ENCODE results near the gene BLM. TPM values are rescaled to one million over a fixed set of nuclear protein-coding genes. Genes with fewer than 3 reads are reported as not detected.

The BLM gene
- total RNA-seq, 1 experiment from 2014 or later, result 24.6 TPM

DNA sequence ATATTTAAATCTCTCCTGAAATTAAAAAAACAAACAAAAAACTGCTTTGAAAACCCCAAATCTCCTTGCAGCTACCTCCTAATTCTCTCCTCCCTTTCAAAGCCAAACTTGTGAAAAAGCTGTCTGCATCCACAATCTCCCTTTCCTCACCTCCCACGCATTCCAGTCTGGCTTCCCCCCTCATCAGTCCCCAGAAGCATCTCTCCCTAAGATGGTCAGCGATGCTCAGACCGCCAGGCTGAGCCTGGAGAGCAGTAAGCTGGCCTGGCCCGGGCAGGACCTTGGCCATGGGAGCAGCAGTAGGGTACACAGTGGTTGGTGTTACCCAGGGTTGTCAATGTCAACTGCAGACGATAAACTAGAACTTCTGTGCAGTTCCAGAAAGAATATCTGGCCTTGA, 32.9 kb upstream of the BLM start:
- H4K20me1 ChIP-seq (ENCODE audit: insufficient read depth), result no peaks in the 10 kb centered on the region
- no peak overlapping the region for H3K4me2 ChIP-seq (ENCODE audit: low read length)
- H3K9ac ChIP-seq (ENCODE audit: low read length), result no peak overlapping the region
- BruUV-seq (replicated peaks), result no TSS peak
- H3K36me3 ChIP-seq (ENCODE audit: control insufficient read depth in 1 of 2, insufficient read depth in 2 of 2, low read length in 2 of 2), result no peaks in the 10 kb centered on the region
- H3K79me2 ChIP-seq (ENCODE audit: insufficient read depth, low read length), result no peaks in the 10 kb centered on the region
- TF ChIP-seq TCF7L2 (IDR thresholded peaks at IDR 0.05; ENCODE audit: borderline replicate concordance, extremely low read depth, insufficient read depth, insufficient read length), result no peak
- ChIA-PET CTCF (no interaction called here), RAD21 (ENCODE audit: low non-redundant PET in 1 of 2, low total read pairs in 2 of 2, uncharacterized antibody in 2 of 2, unreplicated experiment in 2 of 2) (no interaction called here), POLR2A (no interaction called here)
- no peaks in the 10 kb centered on the region for H3K27me3 ChIP-seq (ENCODE audit: insufficient read depth, low read length)
- H3K27ac ChIP-seq (ENCODE audit: low read depth, low read length), result no peak overlapping the region
- no peak overlapping the region for H2AFZ ChIP-seq (ENCODE audit: low read depth, low read length, poor library complexity, severe bottlenecking)
- ATAC-seq, result no peak
- no peaks in the 10 kb centered on the region for H3K9me3 ChIP-seq (ENCODE audit: control insufficient read depth in 1 of 2, insufficient read depth in 1 of 2, low read depth in 1 of 2, low read length in 2 of 2)
- intact Hi-C loops (cut with micrococcal nuclease), result no loop called here
- peaks cover 0 to 17% of the 10 kb centered on the region in 2 experiments; a peak in 1 of 4 replicates for H3K4me1 ChIP-seq (ENCODE audit: control insufficient read depth in 1 of 2, insufficient read depth in 2 of 2, low read length in 2 of 2)
- no peaks in the 10 kb centered on the region for H3K9me2 ChIP-seq (ENCODE audit: insufficient read depth)
- H3K4me3 ChIP-seq (replicated peaks in 1 of 2; ENCODE audit: low read depth in 1 of 2, low read length in 2 of 2), result no peak overlapping the region
- DNase-seq (ENCODE audit: low read depth, low spot score), result no peak

DNA sequence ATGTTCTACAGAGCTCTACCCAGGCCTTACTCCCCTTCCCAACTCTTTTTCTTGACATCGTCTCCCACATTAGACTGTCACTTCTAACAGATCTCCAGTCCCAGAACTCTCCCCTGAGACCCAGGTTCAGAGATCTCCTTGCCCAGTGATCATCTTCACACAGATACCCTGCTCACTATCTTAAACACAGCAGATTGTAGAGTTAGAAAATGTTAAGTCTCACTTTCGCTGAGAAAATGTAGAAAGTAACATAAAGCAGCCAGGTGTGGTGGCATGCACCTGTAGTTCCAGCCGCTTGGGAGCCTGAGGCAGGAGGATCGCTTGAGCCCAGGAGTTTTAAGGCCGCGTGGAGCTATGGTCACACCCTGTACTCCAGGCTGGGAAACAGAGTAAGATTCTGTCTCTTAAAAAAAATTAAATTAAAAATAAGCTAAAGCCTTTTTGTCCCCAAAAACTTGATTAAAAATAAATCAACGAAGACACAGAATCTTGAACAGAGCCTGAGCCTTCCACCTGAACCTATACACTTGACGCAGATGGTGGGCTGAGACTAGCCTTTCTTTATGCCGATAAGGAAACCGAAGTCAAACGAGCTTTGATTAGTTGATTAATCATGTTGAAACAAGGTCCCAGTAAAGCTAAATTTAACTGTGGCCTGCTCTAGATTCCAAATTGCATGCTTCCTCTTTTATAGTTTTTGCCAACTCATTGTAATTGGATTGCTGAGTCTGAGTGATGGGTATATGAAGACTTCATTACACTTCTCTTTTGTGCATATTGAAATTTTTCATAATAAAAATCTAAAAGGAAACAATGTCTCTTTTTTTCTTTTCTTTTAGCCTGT, 31.3 kb upstream of the BLM start:
- RAD21 ChIA-PET (ENCODE audit: low non-redundant PET in 1 of 2, low total read pairs in 2 of 2, uncharacterized antibody in 2 of 2, unreplicated experiment in 2 of 2), result no interaction called here
- CTCF ChIA-PET, result no interaction called here
- no peak overlapping the region for H3K27ac ChIP-seq (ENCODE audit: low read depth, low read length)
- H3K79me2 ChIP-seq (ENCODE audit: insufficient read depth, low read length), result no peaks in the 10 kb centered on the region
- H3K36me3 ChIP-seq (ENCODE audit: control insufficient read depth in 1 of 2, insufficient read depth in 2 of 2, low read length in 2 of 2), result no peaks in the 10 kb centered on the region
- H3K9me3 ChIP-seq (ENCODE audit: control insufficient read depth in 1 of 2, insufficient read depth in 1 of 2, low read depth in 1 of 2, low read length in 2 of 2), result no peaks in the 10 kb centered on the region
- no peak overlapping the region for H2AFZ ChIP-seq (ENCODE audit: low read depth, low read length, poor library complexity, severe bottlenecking)
- POLR2A ChIA-PET, result no interaction called here
- no peak overlapping the region for H3K4me3 ChIP-seq (replicated peaks in 1 of 2; ENCODE audit: low read depth in 1 of 2, low read length in 2 of 2)
- H3K9ac ChIP-seq (ENCODE audit: low read length), result no peak overlapping the region
- no peak overlapping the region for H3K4me2 ChIP-seq (ENCODE audit: low read length)
- no peak for ATAC-seq
- H3K27me3 ChIP-seq (ENCODE audit: insufficient read depth, low read length), result no peaks in the 10 kb centered on the region
- intact Hi-C loops (cut with micrococcal nuclease), result no loop called here
- no peak for TF ChIP-seq SIN3A (IDR thresholded peaks at IDR 0.05; ENCODE audit: low read depth)
- TF ChIP-seq ZFX (IDR thresholded peaks at IDR 0.05), result no peak
- DNase-seq (ENCODE audit: low read depth, low spot score), result no peak
- no TSS peak for BruUV-seq (replicated peaks)
- H3K9me2 ChIP-seq (ENCODE audit: insufficient read depth), result no peaks in the 10 kb centered on the region
- no peaks in the 10 kb centered on the region for H4K20me1 ChIP-seq (ENCODE audit: insufficient read depth)
- peaks cover 0 to 12% of the 10 kb centered on the region in 2 experiments; a peak in 1 of 4 replicates for H3K4me1 ChIP-seq (ENCODE audit: control insufficient read depth in 1 of 2, insufficient read depth in 2 of 2, low read length in 2 of 2)

Data from HCT116 (cell line).